Measurements from ENCODE around the gene PDCD1. TPM values are rescaled to one million over a fixed set of nuclear protein-coding genes. Genes with fewer than 3 reads are reported as not detected.

The PDCD1 gene
- total and polyA plus RNA-seq, 2 of the 8 experiments (the other 6 are each of a cell fraction or from before 2014, with no cell fraction given), result 0.48 to 1.1 TPM

GRCh38 chr2:241808051-241808720, 50.5 kb downstream of the PDCD1 start:
- Histone ChIP-seq H3K4me2 (ENCODE audit: insufficient read depth in 1 of 2, low read depth in 2 of 2, low read length in 2 of 2) (no peak overlapping the region; a peak in 1 of 4 replicates), H4K8ac (ENCODE audit: extremely low read depth, insufficient read depth, low read length) (no peak overlapping the region), H2AFZ (ENCODE audit: low read length) (no peak overlapping the region; the same call in 1 of the 2 replicates), H3K9ac (replicated peaks in 1 of 4; ENCODE audit: extremely low read depth in 1 of 4, low read depth in 3 of 4, low read length in 3 of 4) (no peak overlapping the region), H3K27ac (ENCODE audit: low read depth, low read length) (no peak overlapping the region), H4K91ac (replicated peaks; ENCODE audit: insufficient read length, low read length) (peak overlapping the region; percentile 54), H2AK5ac (ENCODE audit: low read depth, low read length) (no peak overlapping the region), H3K79me1 (ENCODE audit: low read depth, low read length) (no peaks in the 10 kb centered on the region), H2BK15ac (ENCODE audit: low read length) (no peak overlapping the region; the same call in 1 of the 2 replicates), H3K14ac (ENCODE audit: insufficient read length) (no peak overlapping the region), H2BK120ac (replicated peaks; ENCODE audit: low read depth, low read length) (peak overlapping the region; percentile 38), H3K79me2 (ENCODE audit: control insufficient read depth in 1 of 2, insufficient read depth in 2 of 2, low read length in 2 of 2) (no peaks in the 10 kb centered on the region), H3K56ac (replicated peaks; ENCODE audit: insufficient read length, low read depth, low read length) (no peak overlapping the region), H3K23ac (ENCODE audit: insufficient read length) (no peak overlapping the region), H3K4me1 (replicated peaks in 1 of 4; ENCODE audit: control insufficient read depth in 3 of 4, insufficient read depth in 4 of 4, low read length in 3 of 4) (peaks cover 4 to 19% (median 10%) of the 10 kb centered on the region in 4 experiments), H4K5ac (ENCODE audit: insufficient read length, low read depth, low read length) (no peak overlapping the region), H3K36me3 (ENCODE audit: control insufficient read depth in 2 of 4, insufficient read depth in 4 of 4, low read length in 3 of 4) (no peaks in the 10 kb centered on the region), H2BK12ac (ENCODE audit: low read depth, low read length) (peak overlapping the region; percentile 81; the same call in 1 of the 2 replicates), H4K20me1 (replicated peaks in 1 of 2; ENCODE audit: control insufficient read depth in 1 of 2, insufficient read depth in 2 of 2, low read length in 2 of 2) (no peaks in the 10 kb centered on the region), H2BK5ac (ENCODE audit: low read depth, low read length) (0 out of 2 replicates have a peak overlapping the region, but pooled peaks have one; percentile 7), H3K9me3 (ENCODE audit: insufficient read depth in 2 of 2, low read depth in 1 of 2, low read length in 1 of 2) (no peaks in the 10 kb centered on the region), H3K27me3 (replicated peaks in 1 of 4; ENCODE audit: control insufficient read depth in 3 of 4, extremely low read depth in 1 of 4, insufficient read depth in 3 of 4, low read length in 3 of 4) (peaks cover 0 to 16% (median 5%) of the 10 kb centered on the region in 4 experiments; a peak in 5 of 7 replicates), H3K4me3 (ENCODE audit: extremely low read depth in 1 of 4, insufficient read depth in 2 of 4, low read depth in 3 of 4, low read length in 4 of 4) (no peak overlapping the region), H3K18ac (ENCODE audit: extremely low read depth, low read length) (no peak overlapping the region; the same call in 1 of the 2 replicates), H3K4ac (replicated peaks; ENCODE audit: insufficient read length, low read depth, low read length) (no peak overlapping the region), H3K23me2 (ENCODE audit: low read depth, low read length) (0 out of 2 replicates have a peak, but pooled peaks cover 2% of the 10 kb centered on the region), H2BK20ac (ENCODE audit: low read length) (peak overlapping the region; percentile 92; the same call in 1 of the 2 replicates)
- 45% methylated on average over 16 of the region's 17 CpGs; no CpG with 5 or more reads in 1 of the 2 experiments for WGBS, 2 experiments (ENCODE audit: extremely low coverage in 1 of 2, insufficient coverage in 1 of 2, insufficient read length in 1 of 2, insufficient replicate concordance in 2 of 2, low coverage in 1 of 2, low lambda C conversion rate in 2 of 2, missing lambda C conversion rate in 1 of 2)
- TF ChIP-seq RXRA (IDR thresholded peaks at IDR 0.05; ENCODE audit: insufficient read depth, low read depth, low read length), result no peak
- no peak for TF ChIP-seq CHD1 (IDR thresholded peaks at IDR 0.05; ENCODE audit: low read depth, low read length)
- TF ChIP-seq E2F6 (IDR thresholded peaks at IDR 0.05), result 0 out of 2 replicates have a peak, but pooled peaks have one; percentile 23
- no peak for TF ChIP-seq TCF12 (IDR thresholded peaks at IDR 0.05; ENCODE audit: low read depth, low read length)
- TF ChIP-seq POLR2AphosphoS5 (IDR thresholded peaks at IDR 0.05; ENCODE audit: low read depth, low read length), result no peak
- peak; percentile 43; the same call in 1 of the 2 replicates for TF ChIP-seq MAX (IDR thresholded peaks at IDR 0.05)
- peak in 1 of 2 experiments; percentile 53 for DNase-seq (ENCODE audit: low read depth in 1 of 2, low spot score in 2 of 2)
- CTCF ChIA-PET (ENCODE audit: partially characterized antibody), result interaction anchor here (0.8 to 1.4 kb wide), 3 partner anchors 34 to 70 kb away, joined by 3 to 10 read pairs (median 5); no protein-coding TSS in a partner anchor
- POLR2A ChIA-PET (ENCODE audit: partially characterized antibody), result interaction anchor here (0.6 to 1.1 kb wide), 3 partner anchors 16 to 82 kb away, joined by 3 to 5 read pairs (median 4); no protein-coding TSS in a partner anchor
- no peak for FAIRE-seq

Data from H1 (cell line).